ENCODE data around the gene ESR2.
A peak's percentile ranks its signal among the peaks of the same experiment; 100 is the strongest.

The ESR2 gene

DNA sequence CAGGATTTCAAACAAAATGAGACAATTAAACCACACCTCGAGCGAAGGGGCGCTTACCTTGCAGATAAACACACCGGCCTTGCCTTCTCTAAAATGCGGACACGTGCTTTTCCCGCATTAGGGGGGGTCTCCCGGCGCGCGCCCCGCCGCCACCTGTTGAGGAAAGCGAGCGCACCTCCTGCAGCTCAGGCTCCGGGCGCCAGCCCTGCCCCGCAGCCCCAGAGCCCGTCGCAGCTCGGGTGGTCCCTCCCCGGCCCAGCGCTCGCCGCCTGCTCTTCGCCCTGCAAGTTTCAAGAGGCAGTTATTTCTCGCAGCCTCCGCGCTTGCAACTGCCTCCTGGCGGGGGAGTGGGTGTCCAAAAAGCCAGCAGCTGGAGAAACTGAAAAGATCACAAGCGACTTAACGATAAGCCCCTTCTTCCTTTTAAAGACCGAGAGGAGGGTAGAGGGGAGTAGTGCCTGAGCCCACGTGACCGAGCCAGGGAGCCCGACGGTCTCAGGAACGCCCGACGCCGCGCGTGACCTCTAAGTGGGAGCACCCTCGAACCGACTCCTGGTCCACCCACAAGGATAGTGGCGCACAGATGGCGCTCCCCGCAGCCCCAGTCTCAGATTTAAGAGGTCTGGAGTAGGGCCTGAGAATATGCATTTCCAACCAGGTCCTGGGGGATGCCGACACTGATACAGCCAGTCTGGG, at the start of gene ESR2:
Gene ESR2, minus strand, starts transcription at position 396 of the 696 bp plus-strand sequence. CDS start 11,386 bp downstream, outside the sequence.
- TF ChIP-seq, protein P1, sequence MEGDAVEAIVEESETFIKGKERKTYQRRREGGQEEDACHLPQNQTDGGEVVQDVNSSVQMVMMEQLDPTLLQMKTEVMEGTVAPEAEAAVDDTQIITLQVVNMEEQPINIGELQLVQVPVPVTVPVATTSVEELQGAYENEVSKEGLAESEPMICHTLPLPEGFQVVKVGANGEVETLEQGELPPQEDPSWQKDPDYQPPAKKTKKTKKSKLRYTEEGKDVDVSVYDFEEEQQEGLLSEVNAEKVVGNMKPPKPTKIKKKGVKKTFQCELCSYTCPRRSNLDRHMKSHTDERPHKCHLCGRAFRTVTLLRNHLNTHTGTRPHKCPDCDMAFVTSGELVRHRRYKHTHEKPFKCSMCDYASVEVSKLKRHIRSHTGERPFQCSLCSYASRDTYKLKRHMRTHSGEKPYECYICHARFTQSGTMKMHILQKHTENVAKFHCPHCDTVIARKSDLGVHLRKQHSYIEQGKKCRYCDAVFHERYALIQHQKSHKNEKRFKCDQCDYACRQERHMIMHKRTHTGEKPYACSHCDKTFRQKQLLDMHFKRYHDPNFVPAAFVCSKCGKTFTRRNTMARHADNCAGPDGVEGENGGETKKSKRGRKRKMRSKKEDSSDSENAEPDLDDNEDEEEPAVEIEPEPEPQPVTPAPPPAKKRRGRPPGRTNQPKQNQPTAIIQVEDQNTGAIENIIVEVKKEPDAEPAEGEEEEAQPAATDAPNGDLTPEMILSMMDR (IDR thresholded peaks at IDR 0.05) = no peak
- Histone ChIP-seq H3K27me3 (peaks cover 82% of the 10 kb centered on the region), H3K36me3 (no peaks in the 10 kb centered on the region), H3K9me3 (no peaks in the 10 kb centered on the region), H3K27ac (no peak within 1 kb of the TSS), H3K4me3 (ENCODE audit: low read depth in 1 of 2, low read length in 1 of 2) (no peak within 1 kb of the TSS), H3K4me1 (ENCODE audit: control insufficient read depth in 1 of 2, insufficient read depth in 1 of 2, low read depth in 1 of 2, low read length in 1 of 2) (peaks cover 7 to 12% of the 10 kb centered on the region in 2 experiments)

DNA sequence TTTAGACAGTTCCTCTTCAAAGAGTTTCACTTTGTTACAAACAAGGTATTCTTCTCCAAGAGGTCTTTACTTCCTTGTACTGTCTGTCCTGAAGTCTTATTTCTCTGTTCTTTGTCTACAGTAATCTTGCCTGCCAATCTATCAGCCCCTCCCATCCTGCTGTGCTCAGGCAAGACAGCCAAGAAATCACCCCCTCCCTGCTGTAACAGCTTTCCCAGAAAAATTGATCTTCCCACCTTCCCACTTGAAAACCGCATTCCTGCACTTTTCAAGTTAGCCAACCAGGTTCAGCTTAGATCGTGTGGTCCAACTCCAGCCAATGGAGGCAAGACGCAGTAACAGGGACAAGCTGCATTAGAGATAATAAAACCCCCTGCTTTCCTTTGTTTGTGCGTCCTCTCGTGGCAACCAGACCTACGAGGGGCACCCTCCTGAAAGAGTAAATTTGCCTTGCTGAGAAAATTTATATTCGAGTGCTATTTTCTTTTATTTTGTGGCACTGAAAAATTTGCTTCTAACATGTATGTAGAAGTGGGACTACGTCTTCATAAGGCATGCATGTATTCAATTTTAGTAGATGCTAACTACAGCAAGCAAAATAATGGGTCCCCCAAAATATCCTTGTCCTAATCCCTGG, 46.5 kb upstream of the ESR2 start:
- Histone ChIP-seq H3K4me1 (ENCODE audit: control insufficient read depth in 1 of 2, insufficient read depth in 1 of 2, low read depth in 1 of 2, low read length in 1 of 2) (peaks cover 11 to 14% of the 10 kb centered on the region in 2 experiments), H3K9me3 (no peaks in the 10 kb centered on the region)

DNA sequence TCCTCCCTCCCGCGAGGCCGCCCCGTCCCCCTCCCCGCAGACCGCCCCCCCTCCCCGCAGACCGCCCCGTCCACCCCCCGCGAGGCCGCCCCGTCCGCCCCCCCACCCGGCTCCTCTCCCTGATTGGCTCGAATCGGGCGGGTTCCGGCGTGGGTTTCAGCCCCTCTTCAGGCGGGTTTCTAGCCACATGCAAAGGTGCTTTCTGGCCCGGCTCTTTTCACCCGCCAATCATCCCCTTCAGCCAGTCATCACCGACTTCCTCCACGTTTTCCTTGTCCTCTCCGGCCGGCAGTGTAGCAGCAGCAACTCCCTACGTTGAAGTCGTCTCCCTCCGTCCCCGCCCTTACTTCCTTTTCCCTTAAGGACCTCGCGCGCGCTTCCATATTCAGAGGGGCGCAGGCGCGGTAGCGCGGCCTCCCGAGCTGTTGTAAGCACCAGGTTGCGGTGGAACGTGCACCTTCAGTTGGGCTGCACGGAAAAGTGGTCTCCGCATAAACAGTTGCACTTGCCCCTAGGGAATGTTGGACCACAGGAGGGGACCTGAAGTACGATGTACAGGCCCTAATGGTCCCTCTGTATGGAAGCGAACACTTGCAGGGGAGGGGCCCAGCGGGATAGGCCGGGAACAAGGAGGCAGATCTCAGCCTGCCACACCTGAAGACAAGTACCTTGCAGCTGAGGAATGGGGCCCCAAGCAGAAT, 44.6 kb upstream of the ESR2 start:
- peak overlapping the region; percentile 27 for H3K27ac ChIP-seq
- H3K36me3 ChIP-seq = no peaks in the 10 kb centered on the region
- peaks cover 11 to 14% of the 10 kb centered on the region in 2 experiments for H3K4me1 ChIP-seq (ENCODE audit: control insufficient read depth in 1 of 2, insufficient read depth in 1 of 2, low read depth in 1 of 2, low read length in 1 of 2)
- no peaks in the 10 kb centered on the region for H3K27me3 ChIP-seq
- H3K9me3 ChIP-seq = no peaks in the 10 kb centered on the region
- TF ChIP-seq, protein P1 (IDR thresholded peaks at IDR 0.05) = no peak
- H3K4me3 ChIP-seq (ENCODE audit: low read depth in 1 of 2, low read length in 1 of 2) = peak overlapping the region; percentile 57 to 58

More for the DNA sequence above, 46.5 kb upstream of the ESR2 start:
- TF ChIP-seq, protein P1 (IDR thresholded peaks at IDR 0.05) = no peak
- Histone ChIP-seq H3K27ac (no peak overlapping the region), H3K4me3 (ENCODE audit: low read depth in 1 of 2, low read length in 1 of 2) (no peak overlapping the region), H3K27me3 (no peaks in the 10 kb centered on the region), H3K36me3 (no peaks in the 10 kb centered on the region)

DNA sequence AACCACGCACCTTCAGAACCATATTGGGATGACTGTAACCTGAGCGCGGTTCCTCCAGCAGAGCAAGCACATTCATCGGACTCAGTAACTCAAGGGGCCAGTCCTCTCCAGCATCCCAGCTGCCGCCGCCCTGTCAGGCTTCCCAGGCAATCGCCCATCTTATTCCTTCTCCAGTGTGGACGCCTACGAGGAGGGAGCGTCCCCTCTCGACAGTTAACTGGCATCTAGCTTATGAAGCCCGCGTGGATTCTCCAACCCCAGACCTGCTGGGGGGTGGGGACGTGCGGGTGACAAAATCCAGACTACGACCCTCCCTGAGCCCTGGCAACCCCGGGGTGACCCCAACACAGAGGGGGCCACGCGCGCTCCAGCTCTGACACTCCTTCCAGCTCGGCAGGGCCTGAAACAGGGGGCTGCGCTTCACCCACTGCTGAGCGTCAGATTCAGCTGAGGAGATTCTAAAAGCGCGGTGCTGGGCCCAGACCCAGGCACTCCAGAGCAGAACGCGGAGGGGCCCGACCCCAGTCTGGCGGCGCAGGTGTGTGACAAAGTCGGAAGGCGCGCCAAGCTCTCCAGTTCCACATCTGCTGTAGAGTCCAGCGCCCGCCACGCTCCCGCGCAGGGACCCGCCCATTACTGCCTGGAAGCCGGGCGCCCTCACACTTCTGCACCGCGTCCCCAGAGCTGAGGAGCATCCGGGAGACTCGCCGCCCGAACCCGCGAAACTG, 43.9 kb upstream of the ESR2 start:
- Histone ChIP-seq H3K4me1 (ENCODE audit: control insufficient read depth in 1 of 2, insufficient read depth in 1 of 2, low read depth in 1 of 2, low read length in 1 of 2) (peaks cover 11 to 14% of the 10 kb centered on the region in 2 experiments), H3K27ac (no peak overlapping the region), H3K9me3 (no peaks in the 10 kb centered on the region), H3K36me3 (no peaks in the 10 kb centered on the region), H3K27me3 (no peaks in the 10 kb centered on the region), H3K4me3 (ENCODE audit: low read depth in 1 of 2, low read length in 1 of 2) (peak overlapping the region; percentile 57 to 58)
- TF ChIP-seq, protein P1 (IDR thresholded peaks at IDR 0.05) = no peak

DNA sequence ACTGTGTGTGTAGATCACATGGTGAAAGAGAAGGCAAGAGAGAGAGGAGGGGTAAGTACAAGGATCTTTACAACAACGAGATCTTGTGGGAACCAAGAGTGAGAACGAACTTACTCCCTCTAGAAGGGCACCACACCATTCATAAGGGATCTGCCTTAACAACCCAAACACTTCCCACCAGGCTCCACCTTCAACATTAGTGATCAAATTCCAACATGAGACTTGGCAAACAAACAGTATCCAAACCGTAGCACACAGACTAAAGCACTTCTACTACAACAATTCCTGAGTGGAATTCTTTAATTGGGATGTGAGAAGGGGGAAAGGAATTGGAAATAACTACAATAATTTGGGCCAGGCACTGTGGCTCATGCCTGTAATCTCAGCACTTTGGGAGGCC, 35.0 kb upstream of the ESR2 start:
- TF ChIP-seq, protein P1 (IDR thresholded peaks at IDR 0.05) = no peak
- peaks cover 4% of the 10 kb centered on the region for H3K27me3 ChIP-seq
- no peaks in the 10 kb centered on the region for H3K9me3 ChIP-seq
- H3K27ac ChIP-seq = no peak overlapping the region
- no peak overlapping the region for H3K4me3 ChIP-seq (ENCODE audit: low read depth in 1 of 2, low read length in 1 of 2)
- no peaks in the 10 kb centered on the region for H3K36me3 ChIP-seq
- H3K4me1 ChIP-seq (ENCODE audit: control insufficient read depth in 1 of 2, insufficient read depth in 1 of 2, low read depth in 1 of 2, low read length in 1 of 2) = no peaks in the 10 kb centered on the region

Measured in neutrophil (primary cell).